ENCODE data around the gene SYT2. TPM values are rescaled to one million over a fixed set of nuclear protein-coding genes. Genes with fewer than 3 reads are reported as not detected.
"Not testable (repeated sequence)": the region's sequence is repeated elsewhere in the genome, so short reads cannot be mapped to it uniquely, and the experiment has no call there.

The SYT2 gene
- total RNA-seq, 2 donors from 2014 or later, result under 0.01 TPM; not detected in 1

- TF ChIP-seq CTCF (IDR thresholded peaks at IDR 0.05), result no peak
- Histone ChIP-seq H3K9me3 (no peaks in the 10 kb centered on the region), H3K36me3 (peaks cover 30% of the 10 kb centered on the region), H3K4me1 (ENCODE audit: control insufficient read depth in 1 of 2, low read depth in 2 of 2) (peaks cover 37 to 75% of the 10 kb centered on the region in 2 donors), H3K27me3 (replicated peaks; ENCODE audit: insufficient read depth) (no peaks in the 10 kb centered on the region), H3K4me3 (no peak overlapping the region), H3K27ac (peak overlapping the region; percentile 94 to 96)
- DNase-seq (ENCODE audit: low spot score) (no peak), ATAC-seq (ENCODE audit: insufficient number of reproducible peaks, low FRiP score, low read depth) (no peak)
Observed at GRCh38 chr1:202586018-202586821, 124.0 kb downstream of the SYT2 start.

GRCh38 chr1:202585590-202585933 is 124.7 kb downstream of the SYT2 start:
- peaks cover 37 to 79% of the 10 kb centered on the region in 2 donors for H3K4me1 ChIP-seq (ENCODE audit: control insufficient read depth in 1 of 2, low read depth in 2 of 2)
- no peak overlapping the region for H3K4me3 ChIP-seq
- ATAC-seq (ENCODE audit: insufficient number of reproducible peaks, low FRiP score, low read depth), result no peak
- H3K9me3 ChIP-seq, result no peaks in the 10 kb centered on the region
- peaks cover 37% of the 10 kb centered on the region for H3K36me3 ChIP-seq
- no peak for DNase-seq (ENCODE audit: low spot score)
- H3K27me3 ChIP-seq (replicated peaks; ENCODE audit: insufficient read depth), result no peaks in the 10 kb centered on the region
- no peak for TF ChIP-seq CTCF (IDR thresholded peaks at IDR 0.05)
- H3K27ac ChIP-seq, result peak overlapping the region; percentile 48 to 94

GRCh38 chr1:202584707-202585589 is 125.3 kb downstream of the SYT2 start:
- Histone ChIP-seq H3K27me3 (replicated peaks; ENCODE audit: insufficient read depth) (no peaks in the 10 kb centered on the region), H3K4me3 (no peak overlapping the region), H3K4me1 (ENCODE audit: control insufficient read depth in 1 of 2, low read depth in 2 of 2) (peaks cover 37 to 79% of the 10 kb centered on the region in 2 donors), H3K27ac (peak overlapping the region; percentile 48 to 94), H3K9me3 (no peaks in the 10 kb centered on the region), H3K36me3 (peaks cover 43% of the 10 kb centered on the region)
- ATAC-seq (ENCODE audit: insufficient number of reproducible peaks, low FRiP score, low read depth), result no peak
- no peak for TF ChIP-seq CTCF (IDR thresholded peaks at IDR 0.05)
- no peak for DNase-seq (ENCODE audit: low spot score)

- H3K9me3 ChIP-seq; ATAC-seq (ENCODE audit: insufficient number of reproducible peaks, low FRiP score, low read depth); DNase-seq (ENCODE audit: low spot score); H3K4me3 ChIP-seq; H3K27me3 ChIP-seq (replicated peaks; ENCODE audit: insufficient read depth): not testable (repeated sequence)
- peak overlapping the region; percentile 22 to 53 for H3K27ac ChIP-seq
- H3K4me1 ChIP-seq (ENCODE audit: control insufficient read depth in 1 of 2, low read depth in 2 of 2), result peaks cover 36 to 78% of the 10 kb centered on the region in 2 donors
- H3K36me3 ChIP-seq, result peaks cover 47% of the 10 kb centered on the region
Observed at GRCh38 chr1:202582350-202582749, 127.9 kb downstream of the SYT2 start.

GRCh38 chr1:202580619-202581018 is 129.6 kb downstream of the SYT2 start:
- Histone ChIP-seq H3K4me1 (ENCODE audit: control insufficient read depth in 1 of 2, low read depth in 2 of 2) (peaks cover 22 to 78% of the 10 kb centered on the region in 2 donors), H3K9me3 (no peaks in the 10 kb centered on the region), H3K27me3 (replicated peaks; ENCODE audit: insufficient read depth) (no peaks in the 10 kb centered on the region), H3K36me3 (peaks cover 56% of the 10 kb centered on the region), H3K4me3 (no peak overlapping the region), H3K27ac (peak overlapping the region; percentile 53 to 59)
- no peak for TF ChIP-seq CTCF (IDR thresholded peaks at IDR 0.05)
- ATAC-seq (ENCODE audit: insufficient number of reproducible peaks, low FRiP score, low read depth) (no peak), DNase-seq (ENCODE audit: low spot score) (no peak)

All from thoracic aorta (tissue), 2 donors.